CD4-positive, alpha-beta T cell treated with Interleukin-10 for 1 hour (primary cell): ENCODE results near the gene SCYGR6.
"Not testable (repeated sequence)": the region's sequence is repeated elsewhere in the genome, so short reads cannot be mapped to it uniquely, and the experiment has no call there.

Source experiments
- DNase-seq: peaks from one replicate; pipeline ENCODE4 v3.0.0-alpha.2; 2020

SCYGR6 gene

DNA sequence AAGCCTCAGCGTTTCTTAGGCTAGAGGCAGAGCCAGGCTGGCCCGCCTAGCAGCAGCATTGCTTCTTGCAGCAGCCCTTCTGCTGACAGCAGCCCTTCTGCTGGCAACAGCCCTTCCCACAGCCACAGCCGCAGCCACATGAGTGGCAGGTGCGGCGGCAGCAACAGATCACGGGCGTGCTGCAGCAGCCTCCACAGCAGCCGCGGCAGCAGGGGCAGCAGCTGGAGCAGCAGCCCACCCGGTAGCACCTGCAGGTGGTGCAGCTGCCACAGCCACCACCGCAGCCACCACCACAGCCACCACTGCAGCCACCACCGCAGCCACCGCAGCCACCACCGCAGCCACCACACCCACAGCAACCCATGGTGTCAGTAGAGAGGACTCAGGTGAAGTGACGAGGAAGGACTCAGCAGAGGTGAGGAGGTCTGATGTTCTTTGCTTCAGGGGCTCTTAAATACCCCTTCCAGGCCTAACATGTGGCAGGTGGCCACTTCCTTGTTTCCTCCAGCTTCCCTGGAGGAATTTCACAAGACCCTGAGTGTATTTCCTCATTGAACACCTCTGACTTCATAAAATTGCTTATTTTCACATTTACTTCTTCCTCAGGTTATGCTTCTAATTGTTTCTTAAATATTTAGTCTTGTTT lies at the start of gene SCYGR6:
TSS of gene SCYGR6 (minus strand) at position 364 of the 646 bp plus-strand sequence. CDS start at position 364, 0 bp downstream.
- DNase-seq = no peak

DNA sequence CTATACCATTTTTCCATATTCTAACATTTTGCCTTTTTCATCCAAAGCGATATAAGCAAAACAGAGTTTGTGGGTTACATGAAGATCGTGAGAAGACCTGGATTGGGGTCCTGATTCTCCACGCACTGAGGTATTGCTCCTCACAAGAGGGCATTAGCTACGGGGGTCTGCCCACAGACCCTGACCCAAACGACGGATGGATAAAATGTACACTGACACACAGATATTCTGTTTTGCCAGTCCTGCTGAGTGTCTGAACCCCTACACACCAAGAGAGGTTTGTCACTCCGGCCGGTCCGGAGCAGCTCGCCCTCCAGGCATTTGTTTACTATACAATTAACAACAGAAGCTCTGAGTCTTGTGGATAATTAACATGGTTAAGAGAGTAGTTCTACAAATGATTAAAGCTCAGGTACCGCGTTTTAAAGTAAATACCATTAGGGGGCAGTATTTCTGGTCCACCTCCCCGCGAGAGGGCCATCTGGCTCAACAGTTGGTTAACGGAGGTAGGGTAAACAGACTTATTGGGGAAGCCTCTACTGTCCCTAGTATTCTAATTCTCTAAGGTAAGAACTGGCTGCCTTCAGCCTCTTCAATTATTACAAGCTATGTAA lies 49.6 kb upstream of the SCYGR6 start:
- DNase-seq = peak; percentile 26

GRCh38 chr2:227772932-227773331 lies 48.4 kb upstream of the SCYGR6 start:
- DNase-seq = no peak

GRCh38 chr2:227772197-227772661 lies 47.7 kb upstream of the SCYGR6 start:
- no peak for DNase-seq

GRCh38 chr2:227767830-227768229 lies 43.3 kb upstream of the SCYGR6 start:
- no peak for DNase-seq

DNA sequence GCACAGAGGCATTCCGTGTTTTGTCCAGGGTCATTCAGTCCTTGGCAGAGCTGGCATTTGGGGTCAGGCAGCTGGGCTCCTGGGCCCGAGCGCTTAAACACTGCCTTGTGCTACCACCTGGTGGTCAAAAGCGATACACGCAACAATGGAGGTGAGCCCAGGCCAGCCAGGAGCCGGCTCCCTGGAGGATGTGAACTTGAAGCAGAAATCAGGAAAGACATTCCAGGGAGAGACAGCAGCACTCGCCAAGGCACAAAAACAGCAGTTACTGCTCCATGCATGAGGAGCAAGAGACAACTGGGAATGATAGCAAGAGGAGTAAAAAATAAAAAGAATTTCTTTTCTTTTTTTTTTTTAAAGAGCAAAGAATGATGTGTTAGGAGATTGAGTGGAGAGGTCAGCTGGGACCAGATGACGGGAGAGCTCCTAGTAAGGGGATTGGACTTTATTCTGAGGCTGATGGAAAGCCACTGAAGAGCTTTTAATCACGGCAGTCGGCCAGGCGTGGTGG lies 41.9 kb upstream of the SCYGR6 start:
- DNase-seq = peak; percentile 62

DNA sequence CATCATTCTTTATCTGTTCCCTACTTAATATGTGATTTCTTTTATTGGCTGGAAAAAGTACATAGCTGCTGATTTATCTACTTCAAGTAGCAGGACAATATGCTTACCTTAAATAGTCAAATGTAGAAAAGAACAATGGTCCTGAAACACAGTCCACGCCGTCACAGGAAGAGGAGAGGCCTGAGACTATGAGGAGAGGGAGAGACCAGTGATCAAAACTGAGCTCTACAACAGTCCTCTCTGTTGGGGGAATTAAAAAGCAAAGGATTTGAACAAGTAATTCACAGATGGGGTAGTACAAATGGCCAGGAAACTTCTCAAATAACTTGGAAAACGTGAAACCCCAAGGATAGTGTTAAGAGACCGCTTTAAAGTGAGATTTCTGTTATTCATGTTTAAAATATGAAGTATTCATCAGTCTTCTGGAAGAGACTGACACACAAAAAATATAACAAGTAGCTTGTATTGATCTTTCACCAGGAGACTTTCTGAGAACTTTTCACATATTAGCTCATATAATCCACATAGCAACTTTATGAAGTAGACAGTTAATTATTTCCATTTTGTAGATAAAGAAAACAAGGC lies 41.3 kb upstream of the SCYGR6 start:
- no peak for DNase-seq

- DNase-seq = no peak
These were observed 37.4 kb upstream of the SCYGR6 start for GRCh38 chr2:227761740-227762476.

GRCh38 chr2:227759411-227760118 lies 35.0 kb upstream of the SCYGR6 start:
- no peak for DNase-seq

DNA sequence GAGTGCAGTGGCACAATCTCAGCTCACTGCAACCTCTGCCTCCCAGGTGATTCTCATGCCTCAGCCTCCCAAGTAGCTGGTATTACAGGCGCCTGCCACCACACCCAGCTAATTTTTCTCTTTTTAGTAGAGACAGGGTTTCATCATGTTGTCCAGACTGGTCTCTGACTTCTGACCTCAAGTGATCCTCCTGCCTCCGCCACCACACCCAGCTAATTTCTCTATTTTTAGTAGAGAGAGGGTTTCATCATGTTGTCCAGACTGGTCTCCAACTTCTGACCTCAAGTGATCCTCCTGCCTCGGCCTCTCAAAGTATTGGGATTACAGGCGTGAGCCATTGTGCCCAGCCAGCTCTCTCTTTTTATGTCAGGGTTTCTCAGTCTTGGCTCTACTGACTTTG lies 31.7 kb upstream of the SCYGR6 start:
- not testable (repeated sequence) for DNase-seq

- DNase-seq = no peak
These were observed 23.5 kb upstream of the SCYGR6 start for GRCh38 chr2:227748079-227748478.

GRCh38 chr2:227745594-227745993 lies 21.0 kb upstream of the SCYGR6 start, which contains the start of gene SCYGR8:
TSS of gene SCYGR8 (plus strand) at chr2:227745894. CDS start at chr2:227745894, 0 bp downstream.
- no peak for DNase-seq

GRCh38 chr2:227740705-227741104 lies 16.1 kb upstream of the SCYGR6 start:
- DNase-seq = not testable (repeated sequence)

DNA sequence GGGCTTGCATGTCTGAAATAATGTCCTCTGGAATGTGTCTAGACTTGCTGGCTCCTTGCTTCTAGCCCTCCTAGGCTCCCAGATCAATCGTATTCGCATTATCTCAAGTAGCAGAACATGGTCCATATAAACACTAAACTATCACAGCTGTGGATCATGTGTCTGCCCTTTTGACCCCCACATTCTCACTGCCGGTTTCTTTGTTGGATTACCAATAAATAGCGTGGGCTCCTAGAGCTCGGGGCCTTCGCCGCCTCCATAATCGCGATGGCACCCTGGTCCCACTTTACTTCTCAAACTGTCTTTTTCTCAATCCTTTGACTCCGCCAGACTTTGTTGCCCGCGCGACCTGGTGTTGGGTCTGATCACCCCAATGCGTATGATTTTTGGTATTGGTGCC lies 14.8 kb upstream of the SCYGR6 start:
- no peak for DNase-seq

- DNase-seq = no peak
These were observed 3.5 kb upstream of the SCYGR6 start, which contains the start of gene SCYGR7 for GRCh38 chr2:227728035-227728434. TSS of gene SCYGR7 (plus strand) at chr2:227728335. CDS start at chr2:227728335, 0 bp downstream.

DNA sequence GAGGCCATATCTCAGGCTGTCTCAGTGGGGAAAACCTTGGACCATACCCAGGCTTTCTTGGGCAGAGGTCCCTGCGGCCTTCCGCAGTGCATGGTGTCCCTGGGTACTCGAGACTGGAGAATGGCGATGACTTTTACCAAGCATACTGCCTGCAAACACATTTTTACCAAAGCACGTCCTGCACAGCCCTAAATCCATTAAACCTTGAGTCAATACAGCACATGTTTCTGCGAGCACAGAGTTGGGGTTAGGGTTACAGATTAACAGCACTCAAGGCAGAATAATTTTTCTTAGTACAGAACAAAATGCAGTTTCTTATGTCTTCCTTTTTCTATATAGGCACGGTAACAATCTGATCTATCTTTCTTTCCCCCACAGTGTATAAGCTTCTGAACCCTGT lies 1.7 kb downstream of the SCYGR6 start:
- DNase-seq = not testable (repeated sequence)

- no peak for DNase-seq
These were observed 3.9 kb downstream of the SCYGR6 start for GRCh38 chr2:227720680-227721079.

DNA sequence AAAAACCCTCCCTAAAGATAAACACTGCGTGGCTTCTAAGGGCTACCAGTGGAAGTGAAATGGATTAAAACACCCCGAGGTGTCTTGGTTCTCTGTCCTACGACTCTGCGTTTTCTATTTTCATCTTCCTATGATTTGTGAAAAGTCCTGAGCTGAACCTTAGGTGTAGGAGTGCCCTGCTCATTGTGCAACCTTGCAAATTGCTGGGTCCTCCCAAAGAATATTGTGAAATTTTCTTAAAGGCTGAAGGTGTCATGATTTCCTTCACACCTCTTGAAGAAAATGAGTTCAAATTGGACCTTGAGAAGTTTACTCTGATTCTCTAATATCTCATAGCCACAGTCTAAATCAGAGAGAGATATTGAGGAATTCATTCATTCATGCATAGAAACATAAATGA lies 4.9 kb downstream of the SCYGR6 start:
- DNase-seq = no peak

DNA sequence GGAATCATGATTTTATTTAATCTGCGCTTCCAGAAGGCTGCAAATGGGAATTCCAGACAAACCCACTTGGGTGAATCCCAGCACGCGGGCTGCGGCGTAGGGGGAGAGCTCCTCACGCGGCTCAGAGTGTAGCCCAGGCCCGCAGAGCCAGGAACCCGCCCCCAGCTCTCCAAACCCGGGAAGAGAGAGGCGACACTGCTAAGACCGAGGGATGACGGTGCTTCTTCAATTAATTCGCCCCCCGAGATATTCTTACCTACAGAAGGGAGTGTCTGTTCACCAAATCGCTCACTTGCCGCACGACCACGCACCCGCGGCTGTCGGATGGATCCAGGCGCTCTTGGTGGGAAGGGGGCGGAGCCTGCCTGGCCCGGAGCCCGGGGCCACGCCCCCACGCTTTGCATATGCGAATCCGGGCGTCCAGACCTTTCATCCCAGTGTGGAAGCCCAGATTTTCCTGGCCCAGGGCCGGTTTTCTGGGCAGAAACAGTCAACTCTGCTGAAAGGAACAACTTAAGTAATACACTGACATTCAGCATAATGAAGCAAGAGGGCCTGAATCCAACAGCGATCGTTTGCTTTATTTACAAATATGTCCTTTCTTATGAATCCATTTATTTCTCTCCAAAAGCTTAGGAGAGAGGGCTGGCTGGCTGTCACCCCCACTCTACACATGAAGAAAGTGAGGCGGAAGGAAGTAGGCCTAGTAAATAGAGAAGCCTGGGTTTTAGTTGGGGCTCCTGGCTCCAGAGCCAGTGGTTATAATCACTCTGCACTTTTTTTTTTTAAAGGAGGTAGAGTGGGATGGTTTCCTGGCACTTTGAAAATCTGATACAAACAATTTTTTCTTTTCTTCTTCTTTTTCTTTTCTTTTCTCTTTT lies 6.6 kb downstream of the SCYGR6 start, which contains the start of gene SLC19A3:
TSS of gene SLC19A3 (minus strand) at position 342 of the 881 bp plus-strand sequence. CDS start 15,710 bp downstream, outside the sequence.
- DNase-seq = no peak

DNA sequence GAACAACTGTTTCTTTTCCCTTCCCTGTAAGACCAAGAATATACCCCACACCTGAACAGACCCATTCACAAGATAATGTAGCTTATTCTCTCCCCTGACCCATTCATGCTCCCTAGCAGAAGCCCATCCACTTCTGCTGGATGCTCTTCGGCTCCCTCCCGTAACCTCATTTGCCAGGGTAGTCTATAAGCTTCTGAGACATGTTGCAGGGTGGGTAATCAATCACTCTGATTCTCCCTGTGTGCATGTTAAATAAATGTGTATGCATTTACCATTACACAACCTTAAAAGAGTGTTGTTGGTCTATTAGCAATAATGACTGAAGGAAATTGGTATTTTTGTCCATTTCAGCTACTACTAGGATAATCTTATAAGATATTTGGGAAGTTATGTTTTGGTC lies 8.1 kb downstream of the SCYGR6 start:
- DNase-seq = no peak

GRCh38 chr2:227713291-227713690 lies 11.3 kb downstream of the SCYGR6 start:
- DNase-seq = no peak
